HG03460 (cell line): Measurements from ENCODE around the gene HIVEP3.

Experiments used
- ATAC-seq: cut with Tn5 transposase; IDR thresholded peaks from one replicate; pipeline ENCODE4 v1.9.1; 2021; ENCODE audit not compliant: unreplicated experiment

HIVEP3 gene

GRCh38 chr1:41659903-41660302 is 258.8 kb downstream of the HIVEP3 start:
- no peak for ATAC-seq

GRCh38 chr1:41659159-41659495 is 259.6 kb downstream of the HIVEP3 start:
- ATAC-seq, result no peak

- ATAC-seq, result no peak
Observed at GRCh38 chr1:41658431-41659158, 260.1 kb downstream of the HIVEP3 start.

GRCh38 chr1:41657679-41658295 is 260.9 kb downstream of the HIVEP3 start:
- ATAC-seq, result no peak

GRCh38 chr1:41656825-41657500 is 261.8 kb downstream of the HIVEP3 start:
- ATAC-seq, result no peak

- ATAC-seq, result no peak
Observed at GRCh38 chr1:41656068-41656467, 262.7 kb downstream of the HIVEP3 start.

GRCh38 chr1:41655632-41656031 is 263.1 kb downstream of the HIVEP3 start:
- no peak for ATAC-seq

- no peak for ATAC-seq
Observed at GRCh38 chr1:41653574-41653973, 265.1 kb downstream of the HIVEP3 start.

- ATAC-seq, result no peak
Observed at GRCh38 chr1:41652384-41653265, 266.1 kb downstream of the HIVEP3 start.

GRCh38 chr1:41650028-41650880 is 268.5 kb downstream of the HIVEP3 start:
- ATAC-seq, result no peak

- no peak for ATAC-seq
Observed at GRCh38 chr1:41649396-41650027, 269.2 kb downstream of the HIVEP3 start.

- no peak for ATAC-seq
Observed at GRCh38 chr1:41648844-41649243, 269.9 kb downstream of the HIVEP3 start.

- no peak for ATAC-seq
Observed at GRCh38 chr1:41648230-41648629, 270.5 kb downstream of the HIVEP3 start.

- ATAC-seq, result no peak
Observed at GRCh38 chr1:41647221-41648135, 271.2 kb downstream of the HIVEP3 start.

GRCh38 chr1:41646186-41646585 is 272.5 kb downstream of the HIVEP3 start:
- ATAC-seq, result no peak

- ATAC-seq, result no peak
Observed at GRCh38 chr1:41645062-41645461, 273.7 kb downstream of the HIVEP3 start.

- ATAC-seq, result no peak
Observed at GRCh38 chr1:41642922-41643821, 275.6 kb downstream of the HIVEP3 start.
